GM13977 (cell line): ENCODE measurements around the gene BRAT1.

Experiments
- DNase-seq: peaks from one replicate; pipeline ENCODE4 v3.0.0; 2012; ENCODE audit warnings: low spot score
- in situ Hi-C: fragments of 300-500 bp; cut with MboI; formaldehyde crosslinking; loops from one replicate; pipeline ENCODE4 v1.12.0; 2022; ENCODE audit warnings: low sequenced_read_pairs, low pct_unique_long_range_greater_than_20kb, mixed read lengths, inconsistent platforms; ENCODE audit not compliant: unreplicated experiment
- TF ChIP-seq, protein P1 (sequence below): IDR thresholded peaks from 2 replicates; pipeline ENCODE4 v1.5.1; 2012; ENCODE audit warnings: mild to moderate bottlenecking, control low read depth; ENCODE audit not compliant: insufficient read depth; ENCODE audit errors: extremely low read depth, missing control alignments

BRAT1 gene

DNA sequence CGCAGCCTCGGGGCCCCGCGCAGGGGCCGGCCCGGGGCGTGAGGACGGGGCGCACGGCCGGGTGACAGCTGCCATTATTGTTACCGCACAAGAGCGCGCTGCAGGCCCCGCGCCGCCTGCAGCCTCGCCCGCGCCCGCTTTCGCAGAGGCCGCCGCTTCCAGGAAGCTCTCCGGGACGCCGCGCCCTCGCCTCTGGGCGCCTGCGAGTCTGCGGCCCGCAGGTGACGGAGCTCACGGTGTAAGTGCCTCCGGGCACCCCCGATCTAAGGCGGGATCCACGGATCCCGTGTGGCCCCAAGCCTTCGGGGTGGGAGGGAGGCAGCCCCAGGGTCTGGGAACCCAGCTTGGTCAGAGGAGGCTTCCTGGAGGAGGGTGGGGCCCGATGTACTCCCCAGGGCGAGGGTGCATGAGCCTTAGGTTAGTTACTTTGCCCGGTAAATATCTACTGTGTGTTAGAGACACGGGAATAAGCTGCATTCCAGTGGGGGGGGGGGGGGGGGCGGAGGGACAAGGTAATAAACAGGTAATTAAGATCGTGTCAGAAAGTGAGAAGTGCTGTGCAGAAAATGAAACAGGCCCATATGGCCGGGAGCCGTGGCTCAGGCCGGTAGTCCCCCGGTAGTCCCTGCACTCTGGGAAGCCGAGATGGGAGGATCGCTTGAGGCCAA is 4.1 kb upstream of the BRAT1 start:
- in situ Hi-C loops, result no loop called here
- TF ChIP-seq, protein P1, sequence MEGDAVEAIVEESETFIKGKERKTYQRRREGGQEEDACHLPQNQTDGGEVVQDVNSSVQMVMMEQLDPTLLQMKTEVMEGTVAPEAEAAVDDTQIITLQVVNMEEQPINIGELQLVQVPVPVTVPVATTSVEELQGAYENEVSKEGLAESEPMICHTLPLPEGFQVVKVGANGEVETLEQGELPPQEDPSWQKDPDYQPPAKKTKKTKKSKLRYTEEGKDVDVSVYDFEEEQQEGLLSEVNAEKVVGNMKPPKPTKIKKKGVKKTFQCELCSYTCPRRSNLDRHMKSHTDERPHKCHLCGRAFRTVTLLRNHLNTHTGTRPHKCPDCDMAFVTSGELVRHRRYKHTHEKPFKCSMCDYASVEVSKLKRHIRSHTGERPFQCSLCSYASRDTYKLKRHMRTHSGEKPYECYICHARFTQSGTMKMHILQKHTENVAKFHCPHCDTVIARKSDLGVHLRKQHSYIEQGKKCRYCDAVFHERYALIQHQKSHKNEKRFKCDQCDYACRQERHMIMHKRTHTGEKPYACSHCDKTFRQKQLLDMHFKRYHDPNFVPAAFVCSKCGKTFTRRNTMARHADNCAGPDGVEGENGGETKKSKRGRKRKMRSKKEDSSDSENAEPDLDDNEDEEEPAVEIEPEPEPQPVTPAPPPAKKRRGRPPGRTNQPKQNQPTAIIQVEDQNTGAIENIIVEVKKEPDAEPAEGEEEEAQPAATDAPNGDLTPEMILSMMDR, result no peak
- DNase-seq, result no peak

DNA sequence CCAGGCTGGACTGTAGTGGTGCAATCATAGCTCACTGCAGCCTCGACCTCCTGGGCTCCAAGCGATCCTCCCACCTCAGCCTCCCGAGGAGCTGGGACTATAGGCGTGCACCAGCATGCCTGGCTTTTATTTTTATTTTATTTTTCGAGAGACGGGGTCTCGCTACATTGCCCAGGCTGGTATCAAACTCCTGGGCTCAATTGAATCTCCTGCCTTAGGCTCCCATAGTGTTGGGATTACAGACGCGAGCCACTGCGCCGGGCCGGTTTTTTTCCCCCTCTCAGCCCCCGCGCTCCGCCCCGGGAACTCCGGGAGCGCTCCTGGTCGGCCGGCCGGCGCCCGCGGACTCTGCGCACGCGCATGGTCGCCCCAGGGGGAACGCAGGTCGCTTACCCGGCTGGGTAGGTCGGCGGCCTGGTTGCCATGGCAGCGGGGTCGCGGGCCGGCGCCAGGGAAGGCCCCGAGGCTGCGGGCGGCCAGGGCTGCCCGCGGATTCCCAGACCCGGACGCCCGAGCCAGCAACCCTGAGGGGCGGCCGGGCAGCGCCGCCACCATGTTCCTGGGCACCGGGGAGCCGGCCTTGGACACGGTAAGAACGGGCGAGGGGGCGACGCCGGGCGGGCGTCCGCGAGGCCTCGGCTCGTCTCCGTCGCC is 3.4 kb upstream of the BRAT1 start, which contains the start of gene IQCE:
IQCE (plus strand) TSS at position 351 of the 654 bp plus-strand sequence; CDS start at position 554, 203 bp downstream.
- TF ChIP-seq, protein P1, result no peak
- in situ Hi-C loops, result no loop called here
- peak; percentile 94 for DNase-seq

DNA sequence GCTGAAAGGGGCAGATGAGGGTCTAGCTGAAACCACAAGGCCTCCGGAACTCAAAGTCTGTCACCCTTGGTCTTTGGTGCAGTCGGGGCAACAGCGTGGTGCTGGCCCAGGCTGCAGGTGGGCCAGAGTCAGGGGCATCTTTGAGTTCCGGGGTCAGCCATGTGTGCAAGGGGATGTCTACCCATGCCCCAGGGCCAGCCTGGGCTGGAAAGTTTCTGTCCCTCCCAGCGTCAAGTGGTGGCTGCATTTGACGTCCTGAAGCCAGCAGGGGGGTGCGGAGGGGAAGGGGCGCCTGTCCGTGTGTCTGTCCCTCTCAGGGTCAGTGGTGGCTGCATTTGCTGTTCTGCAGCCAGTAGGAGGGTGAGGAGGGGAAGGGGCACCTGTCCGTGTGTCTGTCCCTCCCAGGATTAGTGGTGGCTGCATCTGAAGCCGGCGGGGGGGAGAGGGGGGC is 638 bp downstream of the BRAT1 start:
- TF ChIP-seq, protein P1, result no peak
- in situ Hi-C loops, result no loop called here
- peak; percentile 38 for DNase-seq

DNA sequence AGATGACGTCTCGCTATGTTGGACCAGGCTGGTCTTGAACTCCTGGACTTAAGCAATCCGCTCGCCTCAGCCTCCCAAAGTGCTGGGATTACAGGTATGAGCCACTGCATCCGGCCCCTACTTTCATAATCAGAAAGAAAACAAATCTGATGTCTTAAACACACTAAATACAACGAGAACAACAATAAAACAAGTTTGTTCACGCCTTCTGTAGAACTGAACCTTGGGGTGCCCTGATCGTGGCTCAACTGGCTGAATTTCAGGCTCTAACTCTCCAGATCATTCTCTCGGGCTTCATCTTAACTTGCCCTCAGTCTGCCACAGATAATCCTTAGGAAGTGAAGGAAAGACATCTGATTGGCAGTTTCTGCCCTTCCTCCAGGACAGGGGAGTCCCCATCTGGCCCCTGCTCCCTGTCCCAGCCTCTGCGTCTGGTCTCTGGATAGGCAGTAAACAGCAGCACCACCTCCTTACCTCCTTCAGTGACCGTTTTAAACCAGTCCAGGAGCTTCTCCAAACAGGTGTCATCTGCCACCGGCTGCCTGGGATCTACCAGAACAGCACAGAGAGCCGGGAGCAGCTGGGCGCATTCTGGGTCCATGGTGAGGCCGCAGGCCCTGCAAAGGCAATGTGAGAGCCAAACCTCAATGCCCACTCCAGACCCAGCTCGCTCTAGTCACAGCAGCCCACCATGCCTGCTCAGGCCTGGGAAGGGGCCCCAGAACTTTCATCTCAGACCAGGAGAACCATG is 1.3 kb downstream of the BRAT1 start:
- DNase-seq, result no peak
- TF ChIP-seq, protein P1, result no peak
- in situ Hi-C loops, result no loop called here

DNA sequence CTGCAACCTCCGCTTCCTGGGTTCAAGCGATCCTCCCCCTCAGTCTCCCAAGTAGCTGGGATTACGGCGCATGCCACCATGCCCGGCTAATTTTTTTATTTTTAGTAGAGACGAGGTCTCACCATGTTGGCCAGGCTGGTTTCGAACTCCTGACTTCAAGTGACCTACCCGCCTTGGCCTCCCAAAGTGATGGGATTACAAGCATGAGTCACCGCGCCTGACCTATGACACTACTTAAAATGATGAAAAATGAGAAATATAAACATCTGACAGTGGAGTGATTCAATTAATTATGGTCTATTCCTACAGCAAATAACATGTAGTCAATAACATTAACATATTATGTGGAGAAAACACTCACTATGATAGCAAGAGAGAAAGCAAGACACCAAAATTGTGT is 2.2 kb downstream of the BRAT1 start:
- TF ChIP-seq, protein P1, result no peak
- DNase-seq, result no peak
- in situ Hi-C loops, result no loop called here

DNA sequence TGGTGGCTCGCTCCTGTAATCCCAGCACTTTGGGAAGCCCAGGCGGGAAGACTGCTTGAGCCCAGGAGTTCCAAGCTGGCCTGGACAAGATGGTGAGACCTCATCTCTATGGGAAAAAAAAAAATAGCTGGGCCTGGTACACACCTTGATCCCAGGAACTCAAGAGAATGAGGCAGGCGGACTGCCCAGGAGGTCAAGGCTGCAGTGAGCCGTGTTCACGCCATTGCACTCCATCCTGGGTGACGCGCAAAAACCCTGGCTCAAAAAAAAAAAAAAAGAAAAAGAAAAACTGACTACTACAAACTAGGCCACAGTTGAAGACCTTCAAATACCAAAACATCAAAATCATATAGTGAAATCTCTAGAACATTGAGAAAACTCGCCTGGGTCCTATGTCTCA is 3.9 kb downstream of the BRAT1 start:
- TF ChIP-seq, protein P1, result no peak
- in situ Hi-C loops, result no loop called here
- no peak for DNase-seq
